Stimulated activated CD4-positive, alpha-beta T cell treated with anti-CD3 and anti-CD28 coated beads, TNF-alpha, amount 100 ng/mL, for 1 hour (primary cell): ENCODE measurements around the gene TMEM236.

ENCODE experiments used
- DNase-seq, 3 donors: peaks; one replicate each; pipeline ENCODE4 v3.0.0-alpha.2; 2020; ENCODE audit warnings: low read depth in 3 of 3, low spot score in 1 of 3

Gene TMEM236

GRCh38 chr10:17817790-17818189, 65.8 kb downstream of the TMEM236 start:
- DNase-seq: no peak

DNA sequence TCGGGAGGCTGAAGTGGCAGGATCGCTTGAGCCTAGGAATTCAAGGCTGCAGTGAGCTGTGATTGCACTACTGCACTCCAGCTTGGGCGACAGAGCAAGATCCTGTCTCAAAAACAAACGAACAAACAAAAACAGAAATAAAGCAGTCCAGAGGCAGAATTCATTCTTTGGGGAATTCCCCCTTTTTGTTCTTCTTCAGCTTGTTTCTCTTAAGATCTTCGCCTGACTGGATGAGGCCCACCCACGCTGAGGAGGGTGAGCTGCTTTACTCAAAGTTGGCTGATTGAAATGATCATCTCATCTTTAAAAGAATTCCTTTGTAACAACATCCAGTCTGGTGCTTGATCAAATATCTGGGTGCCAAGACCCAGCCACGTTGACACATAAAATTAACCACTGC, 67.8 kb downstream of the TMEM236 start:
- no peak for DNase-seq

GRCh38 chr10:17820943-17821342, 68.9 kb downstream of the TMEM236 start:
- DNase-seq: no peak

GRCh38 chr10:17821893-17822292, 69.9 kb downstream of the TMEM236 start:
- no peak for DNase-seq

DNA sequence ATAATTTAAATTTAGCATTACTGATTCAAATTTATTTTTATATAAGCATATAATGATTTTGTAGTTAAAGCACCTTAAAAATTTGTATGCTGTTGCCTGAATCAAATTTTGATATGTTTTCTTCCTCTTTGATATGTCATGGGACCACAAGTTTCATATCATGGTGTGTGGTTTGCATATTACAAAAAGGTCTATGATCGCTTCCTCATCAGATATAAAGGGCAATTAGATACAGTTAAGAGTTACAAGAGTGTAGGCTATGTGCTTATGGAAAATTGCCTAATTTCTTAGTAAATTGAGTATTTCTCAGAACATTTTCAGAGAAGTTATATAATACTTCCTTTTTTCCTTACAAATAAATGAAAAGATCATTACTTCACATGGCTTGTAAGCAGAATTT, 79.3 kb downstream of the TMEM236 start:
- DNase-seq: no peak

- DNase-seq: no peak
These were observed 79.9 kb downstream of the TMEM236 start for GRCh38 chr10:17831896-17832295.

- DNase-seq: no peak
These were observed 81.7 kb downstream of the TMEM236 start for GRCh38 chr10:17833656-17834055.

DNA sequence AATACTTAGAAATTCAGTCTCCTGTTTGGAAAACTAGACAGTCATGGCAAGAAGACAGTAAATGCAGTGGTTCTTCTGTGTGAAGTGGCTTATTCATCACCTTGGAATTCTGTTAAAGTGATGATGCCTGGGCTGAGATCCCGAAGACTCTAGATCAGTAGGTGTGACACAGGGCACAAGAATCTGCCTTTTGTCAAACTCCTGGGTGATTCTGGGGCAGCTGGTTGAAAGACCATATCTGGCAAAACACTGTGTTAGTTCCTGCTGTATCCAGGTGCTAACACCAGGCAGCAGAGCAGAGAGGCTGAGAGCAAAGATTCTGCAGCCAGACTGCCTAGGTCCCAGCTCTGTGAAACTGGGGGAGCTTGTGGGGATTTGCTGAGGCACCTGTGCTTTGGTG, 83.7 kb downstream of the TMEM236 start:
- no peak for DNase-seq

GRCh38 chr10:17836942-17837341, 84.9 kb downstream of the TMEM236 start:
- DNase-seq: no peak

DNA sequence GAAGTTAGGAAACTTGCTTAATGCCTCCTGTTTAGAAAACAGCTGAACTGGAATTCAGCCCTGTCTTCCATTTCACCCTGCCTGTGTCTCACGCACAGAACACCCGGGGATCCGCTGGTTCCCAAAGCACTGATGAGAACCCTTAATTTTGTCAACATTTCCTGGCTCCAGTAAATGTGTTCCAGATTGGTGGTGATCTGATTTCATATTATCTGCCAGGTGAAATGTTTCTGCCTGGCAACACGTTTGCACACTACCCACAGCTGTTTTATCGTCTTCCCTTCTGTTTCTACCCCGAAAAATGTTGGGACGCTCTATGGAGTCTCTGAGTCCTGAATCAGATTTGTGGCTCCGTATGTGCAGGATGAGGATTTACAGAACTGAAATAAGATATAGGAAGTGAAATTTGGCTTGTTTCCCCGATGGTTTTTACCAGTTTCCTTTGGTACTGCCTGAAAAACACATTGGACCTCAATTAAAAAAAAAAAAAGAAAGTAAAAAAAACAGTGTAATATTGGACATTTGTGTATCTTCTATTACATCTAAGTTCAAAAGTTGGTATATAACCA, 86.2 kb downstream of the TMEM236 start:
- DNase-seq: no peak

- DNase-seq: no peak
These were observed 89.0 kb downstream of the TMEM236 start for GRCh38 chr10:17841050-17841449.

- DNase-seq: no peak
These were observed 90.6 kb downstream of the TMEM236 start for GRCh38 chr10:17842641-17843040.

GRCh38 chr10:17847585-17848296, 95.7 kb downstream of the TMEM236 start:
- DNase-seq: no peak

GRCh38 chr10:17848646-17849045, 96.6 kb downstream of the TMEM236 start:
- DNase-seq: no peak
